ENCODE measurements around the gene C6orf52. TPM values are rescaled to one million over a fixed set of nuclear protein-coding genes. Genes with fewer than 3 reads are reported as not detected.
"Not testable (repeated sequence)": the region's sequence is repeated elsewhere in the genome, so short reads cannot be mapped to it uniquely, and the experiment has no call there.

The C6orf52 gene
- total RNA-seq: 1 to 10 TPM in 1 of 2 donors, not detected in 1; 1.8 TPM
- long read RNA-seq, partial matches to known transcripts: 0 of 2 reads
- long read RNA-seq, other reads (novel, unspliced or antisense): 2 of 2 reads

GRCh38 chr6:10694302-10695085 is at the start of gene C6orf52, which contains the start of gene PAK1IP1:
C6orf52 (minus strand) TSS chr6:10694616; CDS start chr6:10687550, 7,066 bp downstream.
PAK1IP1 (plus strand) TSS chr6:10694972; CDS start chr6:10694986, 14 bp downstream.
- DNase-seq: peak; percentile 95
- ATAC-seq: peak; percentile 98
- intact Hi-C loops (cut with DNase I, micrococcal nuclease): no loop called here

- DNase-seq (no peak), ATAC-seq (no peak)
- intact Hi-C loops (cut with DNase I, micrococcal nuclease): no loop called here
These were observed 49.1 kb upstream of the C6orf52 start for GRCh38 chr6:10743515-10743914.

- intact Hi-C loops (cut with DNase I, micrococcal nuclease): no loop called here
- DNase-seq (no peak), ATAC-seq (no peak)
These were observed 47.8 kb upstream of the C6orf52 start for GRCh38 chr6:10742251-10742650.

GRCh38 chr6:10741643-10742042 is 47.2 kb upstream of the C6orf52 start:
- intact Hi-C loops (cut with DNase I, micrococcal nuclease); ATAC-seq; DNase-seq: not testable (repeated sequence)

GRCh38 chr6:10740061-10740460 is 45.6 kb upstream of the C6orf52 start:
- no peak for ATAC-seq
- DNase-seq: no peak
- intact Hi-C loops (cut with DNase I, micrococcal nuclease): no loop called here

- no peak for ATAC-seq
- intact Hi-C loops (cut with DNase I, micrococcal nuclease): no loop called here
- no peak for DNase-seq
These were observed 42.3 kb upstream of the C6orf52 start for GRCh38 chr6:10736731-10737130.

GRCh38 chr6:10733863-10734262 is 39.4 kb upstream of the C6orf52 start:
- ATAC-seq (no peak), DNase-seq (no peak)
- intact Hi-C loops (cut with DNase I, micrococcal nuclease): no loop called here

GRCh38 chr6:10733151-10733715 is 38.8 kb upstream of the C6orf52 start:
- DNase-seq (no peak), ATAC-seq (no peak)
- intact Hi-C loops (cut with DNase I, micrococcal nuclease): no loop called here

GRCh38 chr6:10730254-10730653 is 35.8 kb upstream of the C6orf52 start:
- DNase-seq (no peak), ATAC-seq (no peak)
- intact Hi-C loops (cut with DNase I, micrococcal nuclease): no loop called here

- intact Hi-C loops (cut with DNase I, micrococcal nuclease): no loop called here
- ATAC-seq (no peak), DNase-seq (no peak)
These were observed 31.3 kb upstream of the C6orf52 start for GRCh38 chr6:10725716-10726115.

- DNase-seq: no peak
- ATAC-seq: no peak
- intact Hi-C loops (cut with DNase I, micrococcal nuclease): no loop called here
These were observed 30.6 kb upstream of the C6orf52 start for GRCh38 chr6:10725044-10725443.

- ATAC-seq: peak; percentile 28
- intact Hi-C loops (cut with DNase I, micrococcal nuclease): no loop called here
- peak in 1 of 2 donors; percentile 32 for DNase-seq
These were observed 29.1 kb upstream of the C6orf52 start for GRCh38 chr6:10723567-10723881.

GRCh38 chr6:10722820-10723566 is 28.6 kb upstream of the C6orf52 start, which contains the start of gene TMEM14C:
TMEM14C (plus strand) TSS chr6:10723070; CDS start chr6:10724614, 1,544 bp downstream.
- intact Hi-C loops (cut with DNase I, micrococcal nuclease): no loop called here
- ATAC-seq: peak; percentile 97
- peak; percentile 99 for DNase-seq

- no peak for ATAC-seq
- intact Hi-C loops (cut with DNase I, micrococcal nuclease): no loop called here
- no peak for DNase-seq
These were observed 28.1 kb upstream of the C6orf52 start for GRCh38 chr6:10722570-10722819.

- ATAC-seq (no peak), DNase-seq (no peak)
- intact Hi-C loops (cut with DNase I, micrococcal nuclease): no loop called here
These were observed 27.6 kb upstream of the C6orf52 start for GRCh38 chr6:10721850-10722569.

- ATAC-seq; intact Hi-C loops (cut with DNase I, micrococcal nuclease): not testable (repeated sequence)
- DNase-seq: peak in 1 of 2 donors; percentile 36
These were observed 26.8 kb upstream of the C6orf52 start for GRCh38 chr6:10720960-10721849.

GRCh38 chr6:10720265-10720959 is 26.0 kb upstream of the C6orf52 start:
- peak; percentile 12 for ATAC-seq
- intact Hi-C loops (cut with DNase I, micrococcal nuclease): no loop called here
- DNase-seq: peak; percentile 44 to 63

GRCh38 chr6:10719964-10720264 is 25.5 kb upstream of the C6orf52 start:
- peak; percentile 45 to 54 for DNase-seq
- intact Hi-C loops (cut with DNase I, micrococcal nuclease): no loop called here
- no peak for ATAC-seq
